Peyer's patch (tissue), 4 donors: ENCODE measurements around the gene TLE6.

Experiments
- POLR2A ChIP-seq, 2 donors: fragments of 450-650 bp; IDR thresholded peaks; one replicate each; pipeline ENCODE4 v1.5.1; 2017; ENCODE audit warnings: antibody characterized with exemption in 2 of 2, mild to moderate bottlenecking in 2 of 2, moderate library complexity in 2 of 2
- TF ChIP-seq, protein P1 (sequence below), 6 experiments: fragments of 450-650 bp in 4 of 6; fragments of 200-600 bp in 2 of 6; sonication (generic) in 1 of 6; IDR thresholded peaks; one replicate each; pipeline ENCODE4 v1.5.1; 2017 to 2019; ENCODE audit warnings: antibody characterized with exemption in 6 of 6, mild to moderate bottlenecking in 3 of 6, moderate library complexity in 1 of 6

DNA sequence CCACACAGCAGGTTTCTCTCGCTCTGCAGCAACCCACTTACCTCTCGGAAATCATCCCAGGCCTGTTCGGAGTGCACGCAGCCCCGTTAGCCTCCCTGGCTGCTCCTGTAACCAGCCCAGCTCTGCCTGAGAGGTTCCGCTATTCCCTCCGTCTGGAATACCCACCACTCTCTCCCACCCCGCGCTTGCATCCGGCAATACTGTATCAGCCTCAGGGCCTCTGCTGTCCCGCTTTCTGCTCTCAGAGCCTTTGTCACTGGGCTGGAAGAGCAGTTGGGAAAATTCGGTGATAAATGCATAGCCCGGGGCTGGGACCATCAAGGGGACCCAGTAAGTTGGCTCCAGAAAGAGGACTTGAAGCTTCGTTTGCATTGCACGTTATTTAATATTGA, 759 bp upstream of the TLE6 start:
- TF ChIP-seq POLR2A (IDR thresholded peaks at IDR 0.05): no peak
- TF ChIP-seq, protein P1, sequence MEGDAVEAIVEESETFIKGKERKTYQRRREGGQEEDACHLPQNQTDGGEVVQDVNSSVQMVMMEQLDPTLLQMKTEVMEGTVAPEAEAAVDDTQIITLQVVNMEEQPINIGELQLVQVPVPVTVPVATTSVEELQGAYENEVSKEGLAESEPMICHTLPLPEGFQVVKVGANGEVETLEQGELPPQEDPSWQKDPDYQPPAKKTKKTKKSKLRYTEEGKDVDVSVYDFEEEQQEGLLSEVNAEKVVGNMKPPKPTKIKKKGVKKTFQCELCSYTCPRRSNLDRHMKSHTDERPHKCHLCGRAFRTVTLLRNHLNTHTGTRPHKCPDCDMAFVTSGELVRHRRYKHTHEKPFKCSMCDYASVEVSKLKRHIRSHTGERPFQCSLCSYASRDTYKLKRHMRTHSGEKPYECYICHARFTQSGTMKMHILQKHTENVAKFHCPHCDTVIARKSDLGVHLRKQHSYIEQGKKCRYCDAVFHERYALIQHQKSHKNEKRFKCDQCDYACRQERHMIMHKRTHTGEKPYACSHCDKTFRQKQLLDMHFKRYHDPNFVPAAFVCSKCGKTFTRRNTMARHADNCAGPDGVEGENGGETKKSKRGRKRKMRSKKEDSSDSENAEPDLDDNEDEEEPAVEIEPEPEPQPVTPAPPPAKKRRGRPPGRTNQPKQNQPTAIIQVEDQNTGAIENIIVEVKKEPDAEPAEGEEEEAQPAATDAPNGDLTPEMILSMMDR (IDR thresholded peaks at IDR 0.05): no peak
